H1 (cell line): ENCODE results near the gene SPTAN1. TPM values are rescaled to one million over a fixed set of nuclear protein-coding genes. Genes with fewer than 3 reads are reported as not detected.

Experiments used
- EGR1 ChIP-seq: IDR thresholded peaks from 2 replicates; pipeline ENCODE4 v1.6.1; 2011; ENCODE audit warnings: low read depth, low read length, borderline replicate concordance
- KDM5A ChIP-seq: fragments of 200-600 bp; IDR thresholded peaks from 2 replicates; pipeline ENCODE4 v1.7.1; 2012; ENCODE audit warnings: mild to moderate bottlenecking, low read length, inconsistent platforms, mixed read lengths
- SP2 ChIP-seq: IDR thresholded peaks from 2 replicates; pipeline ENCODE4 v1.6.1; 2012; ENCODE audit warnings: mild to moderate bottlenecking, low read length, inconsistent platforms
- polyA plus RNA-seq, 7 experiments: library from polyadenylated mRNA; depleted of rRNA in 3 of 7; stranded (reverse) in 5 of 7; unstranded in 2 of 7; fragments of >200 nt in 5 of 7; fragments of 200-250 nt in 2 of 7; gene quantifications; 1 replicate in 5 of 7; 2 replicates in 1 of 7; 4 replicates in 1 of 7; pipeline versions ENCODE4 v1.2.1 to v1.2.3, GENCODE V29; 2011 to 2013; ENCODE audit warnings: missing spikeins in 2 of 7, mixed read lengths in 2 of 7
- total RNA-seq: library from RNA; stranded (reverse); fragmentation: NEBNext Ultra II Directional; extraction: Animal tissue kit (Norgen Biotek cat#: 25700); gene quantifications from 2 replicates; pipeline ENCODE4 v1.2.1, GENCODE V29; 2021
- TF ChIP-seq, protein P1 (sequence below), 3 experiments: IDR thresholded peaks; 1 replicate in 2 of 3; 2 replicates in 1 of 3; pipeline versions ENCODE4 v1.5.1 to v1.6.1; 2011; ENCODE audit warnings: low read length in 3 of 3, mild to moderate bottlenecking in 3 of 3, inconsistent platforms in 2 of 3, low read depth in 1 of 3, moderate library complexity in 1 of 3; ENCODE audit not compliant: insufficient read depth in 1 of 3; ENCODE audit errors: control extremely low read depth in 1 of 3

The SPTAN1 gene
- total and polyA plus RNA-seq, 2 of the 8 experiments (the other 6 are each of a cell fraction or from before 2014, with no cell fraction given), result 182 to 216 TPM

- TF ChIP-seq, protein P1, sequence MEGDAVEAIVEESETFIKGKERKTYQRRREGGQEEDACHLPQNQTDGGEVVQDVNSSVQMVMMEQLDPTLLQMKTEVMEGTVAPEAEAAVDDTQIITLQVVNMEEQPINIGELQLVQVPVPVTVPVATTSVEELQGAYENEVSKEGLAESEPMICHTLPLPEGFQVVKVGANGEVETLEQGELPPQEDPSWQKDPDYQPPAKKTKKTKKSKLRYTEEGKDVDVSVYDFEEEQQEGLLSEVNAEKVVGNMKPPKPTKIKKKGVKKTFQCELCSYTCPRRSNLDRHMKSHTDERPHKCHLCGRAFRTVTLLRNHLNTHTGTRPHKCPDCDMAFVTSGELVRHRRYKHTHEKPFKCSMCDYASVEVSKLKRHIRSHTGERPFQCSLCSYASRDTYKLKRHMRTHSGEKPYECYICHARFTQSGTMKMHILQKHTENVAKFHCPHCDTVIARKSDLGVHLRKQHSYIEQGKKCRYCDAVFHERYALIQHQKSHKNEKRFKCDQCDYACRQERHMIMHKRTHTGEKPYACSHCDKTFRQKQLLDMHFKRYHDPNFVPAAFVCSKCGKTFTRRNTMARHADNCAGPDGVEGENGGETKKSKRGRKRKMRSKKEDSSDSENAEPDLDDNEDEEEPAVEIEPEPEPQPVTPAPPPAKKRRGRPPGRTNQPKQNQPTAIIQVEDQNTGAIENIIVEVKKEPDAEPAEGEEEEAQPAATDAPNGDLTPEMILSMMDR (IDR thresholded peaks at IDR 0.05; ENCODE audit: control extremely low read depth in 1 of 3, insufficient read depth in 1 of 3, low read depth in 1 of 3, low read length in 3 of 3), result no peak
- TF ChIP-seq SP2, result no peak
- no peak for TF ChIP-seq EGR1
- no peak for TF ChIP-seq KDM5A
These were observed 51.3 kb downstream of the SPTAN1 start (continued) for GRCh38 chr9:128603697-128604096.
